GM21367 (cell line): Measurements from ENCODE around the gene FAM168B.
"Not testable (repeated sequence)": the region's sequence is repeated elsewhere in the genome, so short reads cannot be mapped to it uniquely, and the experiment has no call there.

Source experiments
- ATAC-seq: cut with Tn5 transposase; IDR thresholded peaks from one replicate; pipeline ENCODE4 v1.9.1; 2021; ENCODE audit not compliant: unreplicated experiment

The FAM168B gene

DNA sequence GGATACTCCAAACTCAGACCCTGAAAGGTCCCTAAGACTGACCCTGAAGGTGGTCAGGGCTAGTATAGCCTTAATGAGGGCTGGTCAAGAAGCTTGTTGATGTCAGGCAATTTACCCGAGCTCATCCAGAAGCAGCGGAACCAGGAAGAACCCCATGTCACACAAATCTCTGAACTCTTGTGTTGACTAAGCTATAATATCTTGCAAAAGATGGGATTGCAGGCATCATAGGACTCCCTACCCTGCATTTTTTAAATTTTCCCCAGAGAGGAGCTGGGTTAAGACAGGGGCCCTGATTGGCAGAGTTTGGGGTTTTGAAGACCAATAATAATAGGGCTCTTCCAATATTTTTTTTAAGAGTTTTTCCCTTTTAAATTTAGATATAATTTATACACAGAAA, 9.9 kb upstream of the FAM168B start:
- ATAC-seq: no peak

DNA sequence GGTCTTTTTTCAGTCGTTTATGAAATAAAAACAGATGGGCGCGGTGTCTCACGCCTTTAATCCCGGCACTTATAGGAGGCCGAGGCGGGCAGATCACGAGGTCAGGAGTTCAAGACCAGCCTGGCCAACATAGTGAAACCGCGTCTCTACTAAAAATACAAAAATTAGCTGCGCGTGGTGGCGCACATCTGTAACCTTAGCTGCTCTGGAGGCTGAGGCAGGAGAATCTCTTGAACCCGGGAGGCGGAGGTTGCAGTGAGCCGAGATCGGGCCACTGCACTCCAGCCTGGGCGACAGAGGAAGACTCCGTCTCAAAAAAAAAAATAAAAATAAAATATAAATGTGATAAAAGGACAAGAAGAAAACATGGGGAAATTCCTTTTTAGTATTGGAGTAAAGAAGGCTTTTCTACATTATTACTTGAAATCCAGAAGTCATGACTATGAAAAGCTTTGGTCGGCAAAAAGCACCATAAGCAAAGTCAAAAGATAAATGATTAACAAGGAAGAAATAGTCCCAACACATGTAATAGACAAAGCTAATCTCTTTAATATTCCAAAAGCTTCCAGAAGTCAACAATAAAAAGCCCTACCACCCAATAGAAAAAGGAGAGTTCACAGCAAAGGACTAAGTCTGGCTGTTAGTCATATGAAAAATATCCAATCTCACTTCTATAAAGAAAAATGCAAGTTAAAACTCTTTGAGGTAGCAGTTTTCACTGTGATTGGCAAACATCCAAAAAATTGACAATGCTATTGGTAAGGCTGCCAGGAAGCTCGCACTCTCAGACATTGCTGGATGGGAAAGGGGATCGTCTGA, 1.4 kb upstream of the FAM168B start:
- ATAC-seq: no peak

DNA sequence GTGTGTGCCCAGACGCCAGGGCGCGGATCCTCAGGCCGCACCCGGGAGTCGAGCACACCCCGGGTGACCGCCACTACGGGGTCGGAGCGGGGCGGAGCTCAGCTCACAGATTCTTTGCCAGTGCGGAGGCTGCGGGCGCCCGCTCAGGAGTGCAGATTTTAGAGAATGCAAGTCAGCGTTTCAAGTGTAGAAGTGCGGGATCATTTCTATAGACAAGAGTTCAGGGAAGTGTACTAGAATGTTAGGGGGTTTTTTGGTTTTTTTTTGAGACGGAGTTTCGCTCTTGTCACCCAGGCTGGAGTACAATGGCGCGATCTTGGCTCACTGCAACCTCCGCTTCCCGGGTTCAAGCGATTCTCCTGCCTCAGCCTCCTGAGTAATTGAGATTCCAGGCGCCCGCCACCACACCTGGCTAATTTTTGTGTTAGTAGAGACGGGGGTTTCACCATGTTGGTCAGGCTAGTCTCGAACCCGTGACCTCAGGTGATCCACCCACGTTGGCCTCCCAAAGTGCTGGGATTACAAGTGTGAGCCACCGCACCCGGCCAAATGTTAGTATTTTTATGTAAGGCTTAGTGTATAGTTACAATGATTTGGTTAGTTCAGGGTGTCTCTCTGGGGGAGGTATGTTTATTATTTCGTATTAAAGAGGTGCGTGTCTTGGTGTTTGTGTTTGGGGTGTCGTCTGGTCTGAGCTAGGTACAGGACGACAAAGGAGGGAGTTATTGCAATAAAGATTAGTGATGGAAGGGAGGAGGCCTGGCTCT, 619 bp upstream of the FAM168B start:
- ATAC-seq: peak; percentile 58

DNA sequence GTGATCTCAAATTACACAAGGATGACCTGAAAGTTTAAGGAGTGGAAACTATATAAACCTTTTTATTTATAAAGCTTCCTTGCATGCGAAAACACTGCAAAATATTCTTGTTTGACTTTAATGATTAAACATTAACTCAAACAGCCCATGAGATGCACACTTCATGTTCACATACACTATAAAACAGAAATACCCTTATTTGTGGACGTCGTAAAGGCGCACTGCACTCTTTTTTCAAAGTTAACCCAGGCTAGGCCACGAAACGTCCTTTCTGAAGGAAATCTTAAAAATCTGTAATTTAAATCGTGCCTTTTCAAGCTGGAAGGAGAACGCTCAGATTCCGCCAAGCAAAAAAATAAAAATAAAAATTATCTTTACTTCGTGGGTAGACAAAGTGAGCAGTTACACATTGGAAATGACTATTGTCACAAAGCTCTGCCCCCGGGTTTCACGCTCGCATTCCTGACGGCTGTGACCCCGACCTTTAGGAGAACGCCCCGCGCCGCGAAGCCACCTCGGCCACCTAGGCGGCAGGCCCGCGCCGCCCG, 728 bp downstream of the FAM168B start:
- no peak for ATAC-seq

DNA sequence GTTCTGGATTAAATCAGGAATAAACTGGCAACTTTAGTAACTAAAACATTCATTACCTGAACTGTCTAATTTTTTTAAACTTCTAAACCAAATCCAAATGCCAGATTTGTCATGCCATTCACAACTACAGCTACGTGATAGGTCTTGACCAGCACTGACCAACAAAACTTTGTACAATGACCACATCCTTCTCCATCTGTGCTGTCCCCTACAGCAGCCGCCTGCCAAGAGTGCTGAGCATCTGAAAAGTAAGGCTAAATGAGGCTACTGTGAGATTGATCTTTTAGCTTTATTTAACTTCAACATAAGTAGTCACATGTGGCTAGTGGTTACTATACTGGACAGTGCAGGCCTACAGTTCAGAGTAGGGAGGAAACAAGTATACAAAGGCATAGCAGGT, 7.6 kb downstream of the FAM168B start:
- no peak for ATAC-seq

DNA sequence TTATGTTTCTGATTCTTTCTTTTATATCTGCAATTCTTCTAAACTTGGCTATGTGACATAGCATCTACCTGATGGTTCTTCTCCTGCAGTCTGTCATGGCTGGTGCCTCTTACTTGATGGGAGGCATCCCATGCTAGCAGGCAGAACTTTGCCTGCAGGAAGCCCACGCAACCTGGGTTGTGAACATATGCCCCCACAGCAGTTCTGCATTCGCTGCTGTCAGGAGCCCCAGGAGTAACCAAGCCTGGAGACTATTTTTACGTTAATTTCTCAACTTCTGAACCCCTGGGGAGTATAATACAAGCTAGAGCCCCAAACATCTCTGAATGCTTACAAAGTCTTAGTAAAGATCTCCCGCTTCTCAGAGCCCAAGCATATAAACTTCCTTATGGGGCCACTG, 12.1 kb downstream of the FAM168B start:
- ATAC-seq: no peak

DNA sequence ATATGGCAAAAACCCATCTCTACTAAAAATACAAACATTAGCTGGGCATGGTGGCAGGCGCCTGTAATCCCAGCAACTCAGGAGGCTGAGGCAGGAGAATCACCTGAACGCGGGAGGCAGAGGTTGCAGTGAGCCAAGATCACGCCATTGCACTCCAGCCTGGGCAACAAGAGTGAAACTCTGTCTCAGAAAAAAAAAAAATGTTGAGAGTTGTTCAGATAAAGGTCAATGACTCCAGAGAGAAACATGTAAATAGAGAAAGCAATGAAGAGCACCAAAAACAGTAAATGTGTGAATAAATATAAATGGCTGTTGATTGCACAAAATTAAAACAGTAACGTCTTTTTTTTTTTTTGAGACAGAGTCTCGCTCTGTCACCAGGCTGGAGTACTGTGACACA, 13.3 kb downstream of the FAM168B start:
- not testable (repeated sequence) for ATAC-seq

DNA sequence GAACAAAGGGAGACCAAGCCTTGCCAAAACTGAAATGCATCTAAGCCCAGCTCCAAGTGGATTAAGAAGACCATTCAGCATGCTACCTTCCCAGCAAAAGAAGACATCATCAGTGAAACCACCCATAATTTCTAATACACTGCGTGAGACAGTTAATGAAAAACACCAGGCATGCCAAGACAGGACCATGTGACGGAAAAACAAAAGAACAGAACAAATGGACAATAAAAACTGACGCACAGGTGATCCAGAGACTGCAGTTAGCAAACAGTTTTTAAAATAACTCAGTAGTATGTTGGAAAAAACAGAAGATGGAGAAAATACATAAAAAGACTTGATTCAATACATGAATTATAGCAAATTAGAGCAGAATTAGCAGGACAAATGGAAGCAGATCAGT, 15.3 kb downstream of the FAM168B start:
- ATAC-seq: no peak

DNA sequence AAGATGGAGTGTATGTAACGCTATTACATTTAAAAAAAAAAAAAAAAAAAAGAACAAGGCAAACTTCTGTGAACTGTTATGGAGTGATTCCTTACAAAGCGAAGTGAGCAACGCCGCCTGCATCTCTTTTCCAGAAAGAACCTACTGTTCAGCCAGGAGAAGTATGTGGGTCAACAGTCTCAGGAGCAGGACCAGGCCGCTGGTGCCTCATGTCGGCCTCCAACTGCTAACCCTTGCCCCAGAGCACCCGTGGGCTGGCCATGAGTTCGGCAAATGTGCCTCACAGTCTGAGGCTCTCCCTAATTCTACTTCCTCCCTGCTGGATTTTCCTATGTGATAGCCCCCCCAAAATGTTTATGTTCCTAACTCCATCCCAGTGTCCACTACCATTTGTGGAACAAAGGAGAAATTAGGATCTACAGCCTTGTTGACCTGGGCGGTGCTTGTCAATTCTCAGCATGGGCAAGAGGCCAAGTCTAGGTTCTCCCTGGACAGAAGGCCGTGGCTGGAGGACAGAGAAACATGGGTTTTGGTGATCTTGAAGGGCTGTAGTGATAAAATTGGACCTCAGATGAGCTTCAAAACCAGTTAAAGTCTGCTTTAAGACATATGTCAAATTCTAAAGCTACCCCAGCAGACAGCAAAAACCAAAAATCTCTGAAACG, 15.9 kb downstream of the FAM168B start:
- ATAC-seq: no peak

DNA sequence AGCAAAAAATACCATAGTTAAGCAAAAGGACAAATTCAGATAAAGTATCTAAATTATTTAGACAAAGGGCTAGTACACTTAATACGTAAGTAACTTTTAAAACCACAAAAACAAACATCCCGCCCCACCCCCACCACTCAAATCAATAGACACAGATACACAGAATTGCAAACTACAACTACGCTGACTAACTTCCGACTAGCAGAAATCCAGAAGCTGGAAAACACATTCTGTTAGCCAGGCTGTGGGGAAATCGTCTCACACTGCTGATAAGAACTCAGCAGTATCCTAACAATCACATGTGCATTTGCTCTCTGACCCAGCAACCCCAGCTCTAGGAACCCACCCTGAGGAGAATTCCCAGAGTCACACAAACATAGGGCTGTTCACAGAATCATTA, 16.6 kb downstream of the FAM168B start:
- ATAC-seq: no peak

DNA sequence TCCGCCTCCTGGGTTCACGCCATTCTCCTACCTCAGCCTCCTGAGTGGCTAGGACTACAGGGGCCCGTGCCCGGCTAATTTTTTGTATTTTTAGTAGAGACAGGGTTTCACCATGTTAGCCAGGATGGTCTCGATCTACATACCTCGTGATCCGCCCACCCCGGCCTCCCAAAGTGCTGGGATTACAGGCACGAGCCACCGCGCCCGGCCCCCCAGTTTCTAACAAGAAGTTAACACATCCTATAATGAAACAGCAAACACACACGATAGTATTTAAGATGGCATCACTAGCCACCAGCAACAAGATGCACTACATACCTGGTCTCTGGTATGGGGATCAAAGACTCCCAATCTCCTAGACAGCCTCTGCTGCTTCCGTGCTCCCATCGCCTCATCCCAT, 17.7 kb downstream of the FAM168B start:
- ATAC-seq: not testable (repeated sequence)

DNA sequence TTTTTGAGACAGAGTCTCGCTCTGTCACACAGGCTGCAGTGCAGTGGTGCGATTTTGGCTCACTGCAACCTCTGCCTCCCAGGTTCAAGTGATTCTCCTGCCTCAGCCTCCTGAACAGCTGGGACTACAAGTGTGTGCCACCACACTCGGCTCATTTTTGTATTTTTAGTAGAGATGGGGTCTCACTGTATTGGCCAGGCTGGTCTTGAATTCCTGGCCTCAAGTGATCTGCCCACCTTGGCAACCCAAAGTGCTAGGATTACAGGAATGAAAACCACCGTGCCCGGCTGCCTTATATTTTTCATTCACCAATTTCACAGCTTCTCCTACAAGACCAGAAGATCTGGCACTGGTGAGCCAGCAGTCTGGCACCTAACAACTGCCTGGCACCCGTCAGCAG, 25.1 kb downstream of the FAM168B start:
- not testable (repeated sequence) for ATAC-seq

DNA sequence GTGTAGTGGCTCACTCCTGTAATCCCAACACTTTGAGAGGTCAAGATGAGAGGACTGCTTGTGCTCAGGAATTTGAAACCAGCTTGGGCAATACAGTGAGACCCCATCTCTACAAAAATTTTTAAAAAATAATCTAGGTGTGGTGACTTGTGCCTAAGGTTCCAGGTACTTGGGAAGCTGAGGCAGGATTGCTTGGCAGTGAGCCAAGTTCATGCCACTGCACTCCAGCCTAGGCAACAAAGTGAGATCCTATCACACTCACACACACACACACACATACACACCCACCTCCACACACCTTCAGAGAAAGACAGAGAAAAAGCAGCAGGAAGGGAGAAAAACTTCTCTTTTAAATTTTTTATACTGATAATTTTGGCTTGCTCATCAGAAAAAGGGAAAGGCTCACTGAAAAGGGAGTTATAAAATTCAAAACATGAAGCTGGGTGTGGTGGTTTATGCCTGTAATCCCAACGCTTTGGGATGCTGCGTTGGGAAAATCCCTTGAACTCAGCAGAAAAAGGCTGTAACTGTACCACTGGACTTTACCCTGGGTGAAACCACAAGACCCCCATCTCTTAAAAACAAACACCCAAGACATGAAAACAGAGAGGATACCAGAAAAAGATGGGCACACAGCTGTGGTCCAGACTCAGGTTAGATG, 25.7 kb downstream of the FAM168B start:
- ATAC-seq: no peak

DNA sequence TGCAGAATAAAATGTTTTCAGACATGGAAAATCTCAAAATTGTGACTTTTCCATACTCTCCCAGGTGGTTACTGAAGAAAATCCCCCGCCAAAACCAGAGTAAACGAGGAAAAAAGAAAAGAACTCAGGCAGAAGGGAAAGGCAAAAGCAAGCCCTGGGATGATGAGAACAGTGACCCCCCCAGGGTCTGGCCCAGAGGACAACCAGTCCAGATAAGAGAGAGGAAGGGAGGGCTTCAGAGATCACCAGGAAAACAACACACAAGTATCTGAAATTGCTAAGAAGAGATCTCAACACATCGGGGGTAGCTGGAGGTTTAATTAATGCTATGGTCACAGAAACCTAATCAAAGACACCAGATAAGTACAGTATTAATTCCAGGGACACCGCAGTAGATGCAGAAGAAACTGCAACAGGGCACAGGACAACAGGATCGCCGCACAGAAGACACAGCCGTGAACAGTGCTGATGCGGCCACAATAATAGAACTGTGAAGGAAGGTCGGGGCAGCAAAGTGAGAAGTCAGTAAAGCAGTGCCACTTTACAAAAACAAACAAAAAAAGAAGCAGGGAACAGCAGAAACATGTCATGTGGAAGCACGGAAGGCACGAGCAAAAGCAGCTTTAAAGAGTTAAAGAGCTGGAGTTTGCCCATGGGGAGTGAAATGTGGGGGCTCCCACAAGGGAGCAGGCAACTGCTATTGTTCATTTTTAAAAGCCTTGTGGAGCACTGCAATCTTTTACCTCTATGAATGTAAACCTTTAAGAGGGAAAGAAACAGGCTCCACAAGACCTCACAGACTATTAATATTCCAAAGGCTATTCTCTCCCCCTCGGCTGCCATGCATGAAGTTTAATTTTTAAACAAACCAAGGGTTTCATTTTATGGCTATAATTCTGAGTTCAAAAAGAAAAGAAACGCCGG, 28.4 kb downstream of the FAM168B start:
- no peak for ATAC-seq

DNA sequence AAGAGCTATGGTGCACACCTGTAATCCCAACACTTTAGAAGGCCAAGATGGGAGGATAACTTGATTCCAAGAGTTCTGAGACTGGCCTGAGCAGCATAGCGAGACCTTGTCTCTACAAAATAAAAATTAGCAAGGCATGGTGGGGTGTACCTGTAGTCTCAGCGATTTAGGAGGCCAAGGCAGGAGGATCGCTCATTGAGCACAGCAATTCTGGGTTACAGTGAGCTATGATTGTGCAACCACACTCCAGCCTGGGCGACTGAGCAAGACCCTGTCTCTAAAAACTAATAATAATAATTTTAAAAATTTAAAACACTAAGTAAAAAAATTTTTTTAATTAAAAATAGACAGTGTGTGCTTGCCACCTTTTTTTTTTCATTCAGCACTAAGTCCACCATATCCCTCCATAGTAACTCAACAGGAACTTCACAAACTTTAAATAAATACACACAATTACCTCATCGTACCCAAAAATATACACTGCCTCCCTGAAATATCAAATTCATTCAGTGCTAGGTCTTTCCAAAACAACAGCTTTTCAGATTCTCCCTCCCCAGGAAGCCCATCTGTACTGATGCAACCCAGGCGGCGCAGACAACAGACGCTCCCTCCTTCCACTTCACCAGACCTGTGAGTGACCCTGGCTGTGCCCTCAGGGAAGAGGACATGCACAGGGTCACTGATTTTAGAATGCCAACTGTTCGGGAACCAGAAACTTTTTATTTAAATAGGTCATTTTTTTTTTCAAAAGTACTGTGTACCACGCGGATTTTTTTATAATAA, 29.6 kb downstream of the FAM168B start:
- ATAC-seq: no peak

DNA sequence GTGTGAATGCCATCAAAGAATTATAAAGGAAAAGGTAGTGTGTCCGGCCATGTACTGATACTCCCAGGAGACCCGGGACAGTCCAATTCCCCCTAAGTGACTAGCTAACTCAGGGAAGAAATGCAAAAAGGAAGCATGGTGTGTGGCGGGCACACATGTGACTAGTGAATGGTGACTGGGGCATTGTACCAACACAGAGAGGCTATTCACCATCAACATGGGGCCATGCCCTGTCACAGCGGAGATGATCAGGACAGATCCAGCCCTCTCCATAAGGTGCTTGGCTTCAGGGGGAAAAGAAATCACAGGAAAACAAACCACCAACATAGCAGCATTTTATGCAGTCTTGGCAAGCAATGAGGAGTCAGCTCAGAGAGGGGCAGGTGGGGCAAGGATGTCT, 34.3 kb downstream of the FAM168B start:
- ATAC-seq: no peak

DNA sequence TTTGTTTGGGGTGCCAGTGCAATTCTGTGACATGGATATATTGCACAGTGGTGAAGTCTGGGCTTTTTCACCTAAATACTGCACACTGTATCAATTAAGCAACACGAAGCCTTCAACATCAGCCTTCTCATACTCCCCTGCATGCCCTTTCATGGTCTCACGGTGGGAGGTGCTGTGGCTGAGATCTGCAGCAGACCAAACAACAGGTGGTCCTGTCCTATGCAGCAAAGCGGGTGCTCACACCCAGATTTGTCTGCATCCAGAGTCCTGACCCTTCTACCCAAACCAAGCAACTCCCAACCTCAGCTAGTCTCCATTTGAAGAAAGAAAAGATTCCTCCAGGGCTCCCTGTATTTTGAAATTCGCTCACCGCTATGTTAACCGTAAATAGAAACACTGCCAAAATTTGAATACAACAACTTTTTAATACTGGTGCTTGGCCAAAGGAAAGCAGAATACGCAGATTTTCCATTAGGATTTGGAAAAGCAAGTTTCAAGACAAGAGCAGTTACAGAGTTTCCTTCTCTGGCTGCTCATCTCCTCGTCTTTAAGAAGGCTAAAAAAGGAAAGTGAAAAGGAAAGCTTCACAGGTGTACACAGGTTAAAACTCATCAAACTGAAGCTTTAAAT, 34.9 kb downstream of the FAM168B start:
- ATAC-seq: no peak

DNA sequence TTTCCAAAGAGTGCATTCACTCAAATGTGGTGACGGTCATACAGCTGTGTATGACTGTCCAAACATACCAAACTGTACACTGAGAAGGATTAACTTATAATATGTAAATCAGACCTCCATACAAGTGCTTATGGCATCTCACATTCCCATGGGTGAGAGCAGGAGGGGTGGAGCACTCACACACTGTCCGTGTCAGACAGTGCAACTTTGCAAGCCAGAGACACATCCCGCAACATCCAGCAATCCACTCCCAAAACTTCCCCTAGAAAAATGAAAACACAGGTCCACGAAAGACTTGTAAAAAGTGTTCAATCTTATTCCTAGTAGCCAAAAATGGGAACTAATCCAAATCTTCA, 36.4 kb downstream of the FAM168B start:
- ATAC-seq: no peak
